CD4-positive, alpha-beta T cell treated with Interleukin-17A for 4 hours (primary cell): ENCODE data around the gene PCDHB3.
"Not testable (repeated sequence)": the region's sequence is repeated elsewhere in the genome, so short reads cannot be mapped to it uniquely, and the experiment has no call there.

Source experiments
- DNase-seq: peaks from one replicate; pipeline ENCODE4 v3.0.0-alpha.2; 2020; ENCODE audit warnings: mixed read lengths

Gene PCDHB3

GRCh38 chr5:141137346-141137745, 37.1 kb downstream of the PCDHB3 start:
- DNase-seq = not testable (repeated sequence)

GRCh38 chr5:141149812-141150211, 49.5 kb downstream of the PCDHB3 start, which contains the start of gene PCDHB6:
PCDHB6 (plus strand) TSS chr5:141150057; CDS start chr5:141150258, 201 bp downstream.
- DNase-seq = no peak

GRCh38 chr5:141150224-141150992, 50.1 kb downstream of the PCDHB3 start:
- DNase-seq = no peak

- no peak for DNase-seq
Observed at GRCh38 chr5:141150993-141151325, 50.7 kb downstream of the PCDHB3 start.

- not testable (repeated sequence) for DNase-seq
Observed at GRCh38 chr5:141151632-141152031, 51.4 kb downstream of the PCDHB3 start.

- DNase-seq = not testable (repeated sequence)
Observed at GRCh38 chr5:141152096-141152495, 51.8 kb downstream of the PCDHB3 start.
